Testis (tissue), 2 donors: ENCODE results near the gene ARFIP1.

Experiments used
- CTCF ChIP-seq, 3 experiments: fragments of 450-650 bp in 2 of 3; fragments of 200-600 bp in 1 of 3; sonication (generic) in 1 of 3; IDR thresholded peaks; one replicate each; pipeline ENCODE4 v1.5.1; 2016 to 2019; ENCODE audit warnings: antibody characterized with exemption in 3 of 3, mild to moderate bottlenecking in 2 of 3, moderate library complexity in 1 of 3
- POLR2A ChIP-seq: fragments of 450-650 bp; IDR thresholded peaks from one replicate; pipeline ENCODE4 v1.6.1; 2017; ENCODE audit warnings: antibody characterized with exemption, mild to moderate bottlenecking, moderate library complexity

GRCh38 chr4:152815078-152815477 lies 35.3 kb downstream of the ARFIP1 start:
- TF ChIP-seq CTCF (IDR thresholded peaks at IDR 0.05): no peak
- no peak for TF ChIP-seq POLR2A
